Right lobe of liver (tissue), 6 donors: ENCODE data around the gene CFAP221. TPM values are rescaled to one million over a fixed set of nuclear protein-coding genes. Genes with fewer than 3 reads are reported as not detected.

Source experiments
- ATAC-seq, 4 donors: fragments of 200-7000 bp; cut with Tn5 transposase; one replicate each; pipeline ENCODE4 v1.9.1; 2020; ENCODE audit warnings: mild to moderate bottlenecking in 4 of 4, moderate library complexity in 4 of 4
- DNase-seq, 3 donors: peaks; one replicate each; pipeline ENCODE4 v3.0.0-alpha.2; 2020
- H3K27ac ChIP-seq, 3 donors: fragments of 200-600 bp; one replicate each; pipeline ENCODE4 v1.8.0; 2022
- H3K27me3 ChIP-seq, 2 donors: fragments of 200-600 bp; one replicate each; pipeline ENCODE4 v1.8.0; 2022
- H3K36me3 ChIP-seq, 4 donors: fragments of 200-600 bp; sonication (generic) in 1 of 4; one replicate each; pipeline versions ENCODE4 v1.5.1 to v1.8.0; 2017 to 2022; ENCODE audit warnings: control low read depth in 1 of 4
- H3K4me1 ChIP-seq, 4 donors: fragments of 200-600 bp; sonication (generic) in 1 of 4; one replicate each; pipeline versions ENCODE4 v1.5.1 to v1.8.0; 2017 to 2022; ENCODE audit warnings: control low read depth in 1 of 4
- H3K4me3 ChIP-seq, 3 donors: fragments of 200-600 bp; one replicate each; pipeline ENCODE4 v1.8.0; 2022
- H3K9me3 ChIP-seq, 4 donors: fragments of 200-600 bp; sonication (generic) in 1 of 4; one replicate each; pipeline versions ENCODE4 v1.5.1 to v1.8.0; 2017 to 2022; ENCODE audit warnings: control low read depth in 1 of 4
- CTCF ChIP-seq, 4 donors: fragments of 200-600 bp in 3 of 4; fragments of 450-650 bp in 1 of 4; IDR thresholded peaks; one replicate each; pipeline versions ENCODE4 v1.5.1 to v1.8.0; 2016 to 2022; ENCODE audit warnings: antibody characterized with exemption in 4 of 4, mild to moderate bottlenecking in 2 of 4
- POLR2A ChIP-seq: fragments of 450-650 bp; IDR thresholded peaks from one replicate; pipeline ENCODE4 v1.6.1; 2017; ENCODE audit warnings: antibody characterized with exemption, mild to moderate bottlenecking
- WGBS: methylation state at CpG from one replicate; pipeline ENCODE4 v1.1.6; 2018; ENCODE audit warnings: low coverage, low lambda C conversion rate; ENCODE audit not compliant: insufficient coverage; ENCODE audit errors: missing lambda C conversion rate; 5-methylcytosine and 5-hydroxymethylcytosine counted together
- intact Hi-C, 2 donors: fragments of 100-400 bp; cut with DNase I; formaldehyde crosslinking; loops; one replicate each; pipeline versions ENCODE4 v1.11.2 to v1.14.1; 2022
- total RNA-seq, 6 experiments: library from RNA; depleted of rRNA in 2 of 6; stranded (reverse); fragments of >200 nt in 2 of 6; fragmentation: NEBNext Ultra II Directional in 3 of 6; extraction: Animal tissue kit (Norgen Biotek cat#: 25700) in 3 of 6; gene quantifications; one replicate each; pipeline versions ENCODE4 v1.1.0 to v1.2.4, GENCODE V29; 2016 to 2023
- donor health status: DM: no; HTN: yes; CAD: no.
- donor health status: DM: no; HTN: no; CAD: no.
- donor health status: DM: no; HTN: no; CAD: no.
- donor health status: DM: no; HTN: yes; CAD: no.
- donor health status: DM: no; HTN: yes; CAD: no.

The CFAP221 gene
- total RNA-seq, 6 experiments from 2014 or later = 0.56 to 5.8 (median 2.4) TPM

- DNase-seq (no peak), ATAC-seq (no peak)
- H3K4me1 ChIP-seq = no peaks in the 10 kb centered on the region
- WGBS = no CpG with 5 or more reads among the region's 1 CpG
- H3K4me3 ChIP-seq = no peak overlapping the region
- H3K27me3 ChIP-seq = no peaks in the 10 kb centered on the region
- no peak overlapping the region for H3K27ac ChIP-seq
- no peak for TF ChIP-seq CTCF (IDR thresholded peaks at IDR 0.05)
- TF ChIP-seq POLR2A = no peak
- intact Hi-C loops = no loop called here
- no peaks in the 10 kb centered on the region for H3K36me3 ChIP-seq
- H3K9me3 ChIP-seq = no peaks in the 10 kb centered on the region
Measured at GRCh38 chr2:119536707-119537106, 7.5 kb upstream of the CFAP221 start.

GRCh38 chr2:119537792-119538191, 6.5 kb upstream of the CFAP221 start:
- no peaks in the 10 kb centered on the region for H3K36me3 ChIP-seq
- no peaks in the 10 kb centered on the region for H3K9me3 ChIP-seq
- TF ChIP-seq POLR2A (no peak), CTCF (IDR thresholded peaks at IDR 0.05) (no peak)
- no peaks in the 10 kb centered on the region for H3K27me3 ChIP-seq
- H3K4me1 ChIP-seq = no peaks in the 10 kb centered on the region
- H3K4me3 ChIP-seq = no peak overlapping the region
- intact Hi-C loops = no loop called here
- DNase-seq (no peak), ATAC-seq (no peak)
- H3K27ac ChIP-seq = no peak overlapping the region

GRCh38 chr2:119541476-119541875, 2.8 kb upstream of the CFAP221 start:
- no peak overlapping the region for H3K4me3 ChIP-seq
- TF ChIP-seq CTCF (IDR thresholded peaks at IDR 0.05) = no peak
- TF ChIP-seq POLR2A = no peak
- H3K27ac ChIP-seq = no peak overlapping the region
- ATAC-seq (no peak), DNase-seq (no peak)
- H3K9me3 ChIP-seq = no peaks in the 10 kb centered on the region
- WGBS = 85% methylated on average over 2 of the region's 2 CpGs
- no peaks in the 10 kb centered on the region for H3K36me3 ChIP-seq
- intact Hi-C loops = no loop called here
- H3K27me3 ChIP-seq = no peaks in the 10 kb centered on the region
- peaks cover 0 to 10% (median 0%) of the 10 kb centered on the region in 4 donors for H3K4me1 ChIP-seq

GRCh38 chr2:119544939-119545475, 758 bp downstream of the CFAP221 start:
- H3K4me1 ChIP-seq = peaks cover 0 to 10% (median 0%) of the 10 kb centered on the region in 4 donors
- no peaks in the 10 kb centered on the region for H3K36me3 ChIP-seq
- peak in 3 of 4 donors; percentile 6 to 62 (median 46) for ATAC-seq
- no peaks in the 10 kb centered on the region for H3K9me3 ChIP-seq
- 41% methylated on average over 10 of the region's 11 CpGs for WGBS
- peak overlapping the region; percentile 54 to 67 (median 58) for H3K4me3 ChIP-seq
- intact Hi-C loops = no loop called here
- no peaks in the 10 kb centered on the region for H3K27me3 ChIP-seq
- peak; percentile 60 for TF ChIP-seq POLR2A
- TF ChIP-seq CTCF (IDR thresholded peaks at IDR 0.05) = no peak
- peak overlapping the region; percentile 39 to 74 (median 41) for H3K27ac ChIP-seq
- DNase-seq = no peak
